ENCODE measurements around the gene GDE1. TPM values are rescaled to one million over a fixed set of nuclear protein-coding genes. Genes with fewer than 3 reads are reported as not detected.

Gene GDE1
- total RNA-seq, 1 donor from 2014 or later: 31.2 TPM

GRCh38 chr16:19458722-19459379, 63.0 kb downstream of the GDE1 start:
- DNase-seq (ENCODE audit: extremely low spot score in 2 of 2): no peak
- intact Hi-C loops (cut with DNase I): no loop called here
- Histone ChIP-seq H3K9me3 (no peaks in the 10 kb centered on the region), H3K4me1 (no peaks in the 10 kb centered on the region), H3K27me3 (no peaks in the 10 kb centered on the region), H3K27ac (no peak overlapping the region), H3K36me3 (no peaks in the 10 kb centered on the region), H3K4me3 (no peak overlapping the region)
- TF ChIP-seq CTCF (IDR thresholded peaks at IDR 0.05) (no peak), POLR2A (IDR thresholded peaks at IDR 0.05) (no peak), POLR2AphosphoS5 (IDR thresholded peaks at IDR 0.05; ENCODE audit: insufficient read depth in 1 of 2, low read depth in 1 of 2) (no peak)

Other genes starting within 250 kb of the GDE1 start
- gene CLEC19A, start 236.4 kb downstream of the GDE1 start, total RNA-seq: not detected
- gene TMC5, start 104.2 kb downstream of the GDE1 start, total RNA-seq: not detected
- 17.7 TPM for gene CCP110, start 1.8 kb upstream of the GDE1 start, total RNA-seq
- 39.8 TPM for gene VPS35L, start 33.6 kb upstream of the GDE1 start, total RNA-seq
- gene KNOP1, start 196.1 kb upstream of the GDE1 start, total RNA-seq: 7.9 TPM
- 19.2 TPM for gene IQCK, start 196.2 kb upstream of the GDE1 start, total RNA-seq

Measured in vagina (tissue), 2 donors.